Neuronal stem cell (in vitro differentiated cells): ENCODE measurements around the gene ATP2B1.

Experiments used
- DNase-seq: peaks from one replicate; pipeline ENCODE4 v3.0.0-alpha.2; 2013; ENCODE audit warnings: low spot score
- H2AFZ ChIP-seq: one replicate; pipeline ENCODE4 v1.6.1; 2013; ENCODE audit warnings: mild to moderate bottlenecking, low read length, inconsistent platforms
- H2AK5ac ChIP-seq: 2 replicates; pipeline ENCODE4 v1.6.1; 2013; ENCODE audit warnings: low read depth, mild to moderate bottlenecking, inconsistent platforms, low read length, moderate library complexity, mixed read lengths
- H2BK120ac ChIP-seq: 2 replicates; pipeline ENCODE4 v1.6.1; 2013; ENCODE audit warnings: low read depth, mild to moderate bottlenecking, inconsistent platforms, low read length, moderate library complexity, mixed read lengths
- H2BK12ac ChIP-seq: one replicate; pipeline ENCODE4 v1.6.1; 2013; ENCODE audit warnings: low read length, inconsistent platforms
- H2BK15ac ChIP-seq: 2 replicates; pipeline ENCODE4 v1.6.1; 2013; ENCODE audit warnings: mild to moderate bottlenecking, low read length, inconsistent platforms, mixed read lengths
- H2BK5ac ChIP-seq: one replicate; pipeline ENCODE4 v1.6.1; 2013; ENCODE audit warnings: inconsistent platforms, mild to moderate bottlenecking, low read length, moderate library complexity
- H3K14ac ChIP-seq: one replicate; pipeline ENCODE4 v1.6.1; 2013; ENCODE audit warnings: low read length, inconsistent platforms
- H3K18ac ChIP-seq: 2 replicates; pipeline ENCODE4 v1.6.1; 2013; ENCODE audit warnings: low read length, inconsistent platforms
- H3K23ac ChIP-seq: 2 replicates; pipeline ENCODE4 v1.6.1; 2013; ENCODE audit warnings: low read depth, mild to moderate bottlenecking, mixed read lengths, low read length, inconsistent platforms; ENCODE audit not compliant: poor library complexity
- H3K27ac ChIP-seq: replicated peaks from 3 replicates; pipeline ENCODE4 v1.5.1; 2013; ENCODE audit warnings: low read length, inconsistent platforms
- H3K27me3 ChIP-seq, 3 experiments: 2 replicates each; pipeline ENCODE4 v1.6.1; 2013; ENCODE audit warnings: low read length in 3 of 3, mild to moderate bottlenecking in 2 of 3, inconsistent platforms in 1 of 3, low read depth in 1 of 3, mixed read lengths in 1 of 3, moderate library complexity in 1 of 3; ENCODE audit not compliant: control insufficient read depth in 3 of 3, insufficient read depth in 3 of 3
- H3K36me3 ChIP-seq, 2 donors: replicated peaks in 1 of 2; 2 replicates each; pipeline ENCODE4 v1.6.1; 2013; ENCODE audit warnings: low read length in 2 of 2; ENCODE audit not compliant: control insufficient read depth in 2 of 2, insufficient read depth in 2 of 2
- H3K4ac ChIP-seq: 2 replicates; pipeline ENCODE4 v1.6.1; 2013; ENCODE audit warnings: inconsistent platforms, mild to moderate bottlenecking, low read length, moderate library complexity
- H3K4me1 ChIP-seq, 2 donors: 1 replicate in 1 of 2; 2 replicates in 1 of 2; pipeline ENCODE4 v1.6.1; 2013; ENCODE audit warnings: low read length in 2 of 2, low read depth in 1 of 2; ENCODE audit not compliant: control insufficient read depth in 2 of 2, insufficient read depth in 1 of 2
- H3K4me2 ChIP-seq: one replicate; pipeline ENCODE4 v1.6.1; 2013; ENCODE audit warnings: mild to moderate bottlenecking, low read length, inconsistent platforms; ENCODE audit not compliant: insufficient read depth, poor library complexity, severe bottlenecking
- H3K4me3 ChIP-seq, 2 donors: 2 replicates each; pipeline ENCODE4 v1.5.1; 2013; ENCODE audit warnings: low read length in 2 of 2, mild to moderate bottlenecking in 2 of 2, inconsistent platforms in 1 of 2, moderate library complexity in 1 of 2
- H3K79me1 ChIP-seq: one replicate; pipeline ENCODE4 v1.6.1; 2013; ENCODE audit warnings: low read depth, mild to moderate bottlenecking, inconsistent platforms, low read length, moderate library complexity
- H3K9ac ChIP-seq: one replicate; pipeline ENCODE4 v1.6.1; 2013; ENCODE audit warnings: mild to moderate bottlenecking, low read depth, low read length, inconsistent platforms; ENCODE audit not compliant: poor library complexity
- H3K9me3 ChIP-seq, 2 donors: replicated peaks in 1 of 2; 2 replicates each; pipeline versions ENCODE3 to v1.6.1; 2013; ENCODE audit warnings: low read length in 2 of 2, mild to moderate bottlenecking in 2 of 2, inconsistent platforms in 1 of 2, low read depth in 1 of 2, mixed read lengths in 1 of 2, moderate library complexity in 1 of 2; ENCODE audit not compliant: control insufficient read depth in 2 of 2, insufficient read depth in 1 of 2
- H4K8ac ChIP-seq: one replicate; pipeline ENCODE4 v1.6.1; 2013; ENCODE audit warnings: low read depth, mild to moderate bottlenecking, inconsistent platforms, low read length, moderate library complexity
- H4K91ac ChIP-seq: one replicate; pipeline ENCODE4 v1.6.1; 2013; ENCODE audit warnings: low read length, low read depth, mild to moderate bottlenecking, inconsistent platforms; ENCODE audit not compliant: poor library complexity
- WGBS, 2 donors: extraction: QIAGEN DNeasy Blood & Tissue Kit; methylation state at CpG; one replicate each; pipeline ENCODE4 v1.1.7; 2013; ENCODE audit warnings: missing lambda C conversion rate in 2 of 2, mixed read lengths in 1 of 2; ENCODE audit not compliant: insufficient read length in 2 of 2, insufficient replicate concordance in 1 of 2; ENCODE audit errors: extremely low coverage in 2 of 2; 5-methylcytosine and 5-hydroxymethylcytosine counted together

Gene ATP2B1

DNA sequence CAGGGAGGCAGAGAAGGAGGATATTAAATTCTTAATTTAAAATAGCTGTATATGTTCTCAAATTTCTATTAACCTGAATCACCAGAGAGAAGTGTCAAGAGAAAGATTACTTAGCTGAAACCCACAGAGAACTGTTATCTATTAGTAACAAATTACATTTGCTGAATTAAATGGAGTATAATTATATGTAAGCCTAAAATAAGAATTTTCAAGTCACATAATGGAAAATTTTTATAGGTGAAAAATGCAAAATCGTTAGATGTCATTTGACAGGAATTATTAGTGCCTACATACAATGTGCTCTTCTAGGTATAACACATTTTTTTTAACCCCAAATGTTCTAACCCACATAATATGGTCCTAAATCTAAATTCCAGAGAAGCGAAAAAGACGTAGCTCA, 4.1 kb upstream of the ATP2B1 start:
- Histone ChIP-seq H2BK15ac (no peak overlapping the region), H4K8ac (no peak overlapping the region), H3K18ac (no peak overlapping the region), H3K36me3 (no peaks in the 10 kb centered on the region), H4K91ac (no peak overlapping the region), H3K9me3 (peaks cover 3 to 12% of the 10 kb centered on the region in 2 donors), H2AFZ (no peak overlapping the region), H3K4me1 (no peaks in the 10 kb centered on the region), H3K4me2 (no peak overlapping the region), H3K79me1 (peaks cover 5% of the 10 kb centered on the region), H2AK5ac (no peak overlapping the region), H2BK5ac (no peak overlapping the region), H3K27ac (no peak overlapping the region), H2BK120ac (no peak overlapping the region), H3K4me3 (no peak overlapping the region), H2BK12ac (no peak overlapping the region), H3K14ac (no peak overlapping the region), H3K9ac (no peak overlapping the region), H3K27me3 (no peaks in the 10 kb centered on the region), H3K23ac (no peak overlapping the region), H3K4ac (no peak overlapping the region)
- no CpG with 5 or more reads among the region's 3 CpGs for WGBS, 2 donors
- DNase-seq = no peak

DNA sequence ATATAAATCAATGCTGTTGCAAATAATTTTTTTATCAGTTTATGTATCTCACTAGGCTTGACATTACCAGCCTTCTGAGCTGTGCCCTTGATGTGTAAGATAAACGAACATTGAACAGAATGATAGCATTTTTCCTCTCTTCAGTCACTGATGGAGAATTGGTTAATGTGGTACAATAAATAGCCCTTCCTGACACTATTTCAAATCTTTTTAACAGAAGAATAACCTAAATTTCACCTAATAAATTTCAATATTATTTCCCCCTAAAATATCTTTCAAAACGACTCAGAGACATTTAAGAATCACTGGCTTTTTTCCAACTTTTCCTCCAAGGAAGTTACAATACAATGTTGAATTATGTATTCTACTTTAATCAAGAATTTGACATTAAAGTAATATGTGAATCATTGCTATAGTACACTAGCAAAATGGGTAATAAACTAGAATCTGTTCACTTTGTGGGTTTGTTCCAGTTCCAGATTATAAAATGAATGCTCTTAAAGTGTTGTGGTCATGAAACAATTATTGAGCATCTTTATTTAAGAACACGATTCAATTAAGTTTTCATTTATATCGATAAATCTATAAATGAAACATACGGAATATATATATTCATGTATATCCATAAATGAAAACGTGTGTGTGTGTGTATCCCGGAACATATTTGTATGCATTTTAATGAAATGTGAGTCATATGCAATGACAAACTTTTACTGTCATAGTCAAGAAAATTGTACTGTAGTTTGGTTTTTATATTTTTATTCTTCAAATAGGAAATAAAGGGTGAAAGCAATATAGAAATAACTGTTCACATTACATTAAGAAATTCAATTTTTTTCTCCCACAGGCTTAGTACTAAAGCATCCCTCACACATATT, 2.5 kb upstream of the ATP2B1 start:
- 100% methylated on average over 1 of the region's 7 CpGs for WGBS, 2 donors
- peak overlapping the region; percentile 25 for H3K4me2 ChIP-seq
- peaks cover 3 to 12% of the 10 kb centered on the region in 2 donors for H3K9me3 ChIP-seq
- no peak overlapping the region for H4K8ac ChIP-seq
- H3K23ac ChIP-seq = no peak overlapping the region
- H3K27ac ChIP-seq = no peak overlapping the region
- peak overlapping the region; percentile 99 for H2AFZ ChIP-seq
- H3K4me1 ChIP-seq = peaks cover 2 to 8% of the 10 kb centered on the region in 2 donors
- H2BK12ac ChIP-seq = no peak overlapping the region
- H3K4me3 ChIP-seq = peak overlapping the region in 1 of 2 donors; percentile 75
- H3K36me3 ChIP-seq = no peaks in the 10 kb centered on the region
- H3K79me1 ChIP-seq = peaks cover 5% of the 10 kb centered on the region
- no peak overlapping the region for H2BK5ac ChIP-seq
- H2BK15ac ChIP-seq = no peak overlapping the region
- no peak overlapping the region for H3K14ac ChIP-seq
- H2BK120ac ChIP-seq = no peak overlapping the region
- no peak for DNase-seq
- H3K27me3 ChIP-seq = no peaks in the 10 kb centered on the region
- H3K4ac ChIP-seq = no peak overlapping the region
- no peak overlapping the region for H3K18ac ChIP-seq
- H3K9ac ChIP-seq = no peak overlapping the region
- H2AK5ac ChIP-seq = no peak overlapping the region
- no peak overlapping the region for H4K91ac ChIP-seq

DNA sequence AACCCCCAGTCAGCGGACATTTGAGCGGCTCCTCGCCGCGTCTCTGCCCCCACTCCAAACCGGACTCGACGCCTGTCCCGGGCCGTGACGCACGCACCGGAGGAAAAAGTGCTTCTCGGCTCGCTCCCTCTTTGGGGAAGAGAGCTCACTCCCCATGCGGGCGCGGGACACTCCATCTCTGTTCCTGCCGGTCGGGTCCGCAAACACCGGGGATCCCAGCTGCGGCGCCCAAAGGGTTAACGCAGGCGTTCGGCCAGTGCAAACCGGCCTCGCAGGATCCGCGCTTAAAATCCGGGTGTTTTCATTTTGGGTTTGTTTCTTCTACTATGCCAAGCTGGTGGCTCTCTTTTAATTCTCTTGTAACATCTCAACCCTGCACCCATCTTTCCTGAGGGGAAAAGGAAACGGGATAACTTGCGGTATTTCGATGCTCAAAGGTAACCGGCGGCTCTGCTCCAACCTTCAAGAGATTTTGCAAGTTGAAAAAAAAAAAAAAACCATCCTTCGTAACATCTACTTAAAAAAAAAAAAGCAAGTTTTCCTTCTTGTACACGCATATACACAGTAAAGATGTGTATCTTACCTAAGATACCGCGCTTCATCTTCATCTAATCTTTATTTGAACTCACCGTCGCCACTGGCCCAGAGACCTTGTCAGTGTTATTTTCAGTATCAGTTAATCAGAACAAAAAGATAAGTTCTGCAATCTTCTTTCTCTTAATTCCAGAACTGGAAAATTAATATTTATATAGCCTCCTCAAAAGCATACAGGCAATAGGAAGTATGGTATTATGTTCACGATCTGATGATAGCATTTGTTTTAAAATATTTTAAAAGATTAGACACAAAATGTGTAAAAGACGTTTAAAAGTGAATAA, 1.6 kb upstream of the ATP2B1 start:
- H3K4me3 ChIP-seq = peak overlapping the region; percentile 75 to 98
- H2BK15ac ChIP-seq = peak overlapping the region; percentile 49
- H3K36me3 ChIP-seq = no peaks in the 10 kb centered on the region
- H3K14ac ChIP-seq = no peak overlapping the region
- no peaks in the 10 kb centered on the region for H3K27me3 ChIP-seq
- no peak overlapping the region for H4K91ac ChIP-seq
- peak overlapping the region; percentile 92 for H3K23ac ChIP-seq
- no peak overlapping the region for H3K4ac ChIP-seq
- H2BK120ac ChIP-seq = peak overlapping the region; percentile 64
- H3K4me2 ChIP-seq = peak overlapping the region; percentile 67
- H2AK5ac ChIP-seq = peak overlapping the region; percentile 56
- peak overlapping the region; percentile 96 for H3K9ac ChIP-seq
- peaks cover 3 to 7% of the 10 kb centered on the region in 2 donors for H3K9me3 ChIP-seq
- peak overlapping the region; percentile 98 for H3K18ac ChIP-seq
- H3K4me1 ChIP-seq = peaks cover 2 to 8% of the 10 kb centered on the region in 2 donors
- H4K8ac ChIP-seq = no peak overlapping the region
- H3K27ac ChIP-seq = peak overlapping the region; percentile 84
- DNase-seq = no peak
- WGBS, 2 donors = no CpG with 5 or more reads among the region's 45 CpGs
- peaks cover 5% of the 10 kb centered on the region for H3K79me1 ChIP-seq
- H2AFZ ChIP-seq = peak overlapping the region; percentile 99
- no peak overlapping the region for H2BK12ac ChIP-seq
- H2BK5ac ChIP-seq = peak overlapping the region; percentile 91
